Spleen (tissue), 11 donors: ENCODE data around the gene MAEA. TPM values are rescaled to one million over a fixed set of nuclear protein-coding genes. Genes with fewer than 3 reads are reported as not detected.

Experiments
- DNase-seq: peaks from one replicate; pipeline ENCODE4 v3.0.0-alpha.2; 2020
- H3K27ac ChIP-seq, 8 donors: fragments of 200-600 bp; sonication (generic) in 7 of 8; 1 replicate in 4 of 8; 2 replicates in 4 of 8; pipeline versions ENCODE4 v1.5.0 to v1.8.0; 2016 to 2021; ENCODE audit warnings: inconsistent platforms in 4 of 8, mild to moderate bottlenecking in 4 of 8, moderate library complexity in 1 of 8
- H3K27me3 ChIP-seq, 7 donors: fragments of 200-600 bp; sonication (generic) in 6 of 7; replicated peaks in 1 of 7; 1 replicate in 4 of 7; 2 replicates in 3 of 7; pipeline versions ENCODE4 v1.5.0 to v1.8.0; 2016 to 2021; ENCODE audit warnings: inconsistent platforms in 3 of 7, mild to moderate bottlenecking in 1 of 7
- H3K36me3 ChIP-seq, 6 donors: fragments of 200-600 bp; sonication (generic) in 5 of 6; 1 replicate in 4 of 6; 2 replicates in 2 of 6; pipeline versions ENCODE4 v1.5.0 to v1.8.0; 2016 to 2021; ENCODE audit warnings: inconsistent platforms in 2 of 6
- H3K4me1 ChIP-seq, 6 donors: fragments of 200-600 bp; sonication (generic) in 5 of 6; 1 replicate in 3 of 6; 2 replicates in 3 of 6; pipeline versions ENCODE4 v1.5.0 to v1.8.0; 2016 to 2021; ENCODE audit warnings: inconsistent platforms in 3 of 6
- H3K4me3 ChIP-seq, 8 donors: fragments of 200-600 bp; sonication (generic) in 7 of 8; 1 replicate in 4 of 8; 2 replicates in 4 of 8; pipeline versions ENCODE4 v1.5.0 to v1.8.0; 2016 to 2021; ENCODE audit warnings: inconsistent platforms in 4 of 8, mild to moderate bottlenecking in 4 of 8, moderate library complexity in 2 of 8
- H3K9me3 ChIP-seq, 8 donors: fragments of 200-600 bp; sonication (generic) in 7 of 8; 1 replicate in 4 of 8; 2 replicates in 4 of 8; pipeline versions ENCODE4 v1.5.0 to v1.8.0; 2016 to 2021; ENCODE audit warnings: inconsistent platforms in 4 of 8
- POLR2A ChIP-seq, 3 donors: fragments of 450-650 bp; IDR thresholded peaks; one replicate each; pipeline ENCODE4 v1.5.1; 2017; ENCODE audit warnings: antibody characterized with exemption in 3 of 3, mild to moderate bottlenecking in 1 of 3
- POLR2AphosphoS5 ChIP-seq, 3 donors: sonication (generic); formaldehyde crosslinking; IDR thresholded peaks; one replicate each; pipeline ENCODE4 v1.5.1; 2017; ENCODE audit warnings: antibody characterized with exemption in 3 of 3
- whole genome bisulfite sequencing, 5 donors: extraction: QIAGEN DNeasy Blood & Tissue Kit in 3 of 5; methylation state at CpG; one replicate each; pipeline versions ENCODE4 v1.1.5 to v1.1.7; 2013 to 2018; 5-methylcytosine and 5-hydroxymethylcytosine counted together
- intact Hi-C: fragments of 100-400 bp; cut with DNase I; formaldehyde crosslinking; loops from one replicate; pipeline ENCODE4 v1.15.0; 2023; ENCODE audit warnings: low total_unique reads
- polyA plus RNA-seq, 3 donors: library from polyadenylated mRNA; stranded (reverse); fragments of 200-250 nt; gene quantifications; one replicate each; pipeline ENCODE4 v1.2.1, GENCODE V29; 2013
- total RNA-seq, 7 donors: library from RNA; depleted of rRNA in 3 of 7; stranded (reverse); fragments of >200 nt in 3 of 7; fragmentation: NEBNext Ultra II Directional in 4 of 7; extraction: Animal tissue kit (Norgen Biotek cat#: 25700) in 4 of 7; gene quantifications; one replicate each; pipeline versions ENCODE4 v1.1.0 to v1.2.1, GENCODE V29; 2016 to 2021
- TF ChIP-seq, protein P1 (sequence below), 11 experiments: fragments of 200-600 bp in 7 of 11; fragments of 450-650 bp in 4 of 11; sonication (generic) in 4 of 11; IDR thresholded peaks in 8 of 11; conservative IDR thresholded peaks in 3 of 11; 1 replicate in 7 of 11; 2 replicates in 4 of 11; pipeline versions ENCODE4 v1.4.0 to v1.8.0; 2016 to 2021; ENCODE audit warnings: antibody characterized with exemption in 11 of 11, inconsistent platforms in 4 of 11, mild to moderate bottlenecking in 1 of 11
- donor health status: healthy with polysubstance abuse.
- donor health status: DM: no; HTN: no; CAD: no; lungs with moderate emphysema.
- donor health status: DM: no; HTN: no; CAD: no.
- donor health status: Bipolar disorder and iron deficiency.
- donor health status: healthy.
- donor health status: DM: no; HTN: no; CAD: no.
- donor health status: DM: yes; HTN: yes; CAD: no.

Gene MAEA
- total and polyA plus RNA-seq, 10 donors: 46.6 to 112 (median 80.1) TPM

DNA sequence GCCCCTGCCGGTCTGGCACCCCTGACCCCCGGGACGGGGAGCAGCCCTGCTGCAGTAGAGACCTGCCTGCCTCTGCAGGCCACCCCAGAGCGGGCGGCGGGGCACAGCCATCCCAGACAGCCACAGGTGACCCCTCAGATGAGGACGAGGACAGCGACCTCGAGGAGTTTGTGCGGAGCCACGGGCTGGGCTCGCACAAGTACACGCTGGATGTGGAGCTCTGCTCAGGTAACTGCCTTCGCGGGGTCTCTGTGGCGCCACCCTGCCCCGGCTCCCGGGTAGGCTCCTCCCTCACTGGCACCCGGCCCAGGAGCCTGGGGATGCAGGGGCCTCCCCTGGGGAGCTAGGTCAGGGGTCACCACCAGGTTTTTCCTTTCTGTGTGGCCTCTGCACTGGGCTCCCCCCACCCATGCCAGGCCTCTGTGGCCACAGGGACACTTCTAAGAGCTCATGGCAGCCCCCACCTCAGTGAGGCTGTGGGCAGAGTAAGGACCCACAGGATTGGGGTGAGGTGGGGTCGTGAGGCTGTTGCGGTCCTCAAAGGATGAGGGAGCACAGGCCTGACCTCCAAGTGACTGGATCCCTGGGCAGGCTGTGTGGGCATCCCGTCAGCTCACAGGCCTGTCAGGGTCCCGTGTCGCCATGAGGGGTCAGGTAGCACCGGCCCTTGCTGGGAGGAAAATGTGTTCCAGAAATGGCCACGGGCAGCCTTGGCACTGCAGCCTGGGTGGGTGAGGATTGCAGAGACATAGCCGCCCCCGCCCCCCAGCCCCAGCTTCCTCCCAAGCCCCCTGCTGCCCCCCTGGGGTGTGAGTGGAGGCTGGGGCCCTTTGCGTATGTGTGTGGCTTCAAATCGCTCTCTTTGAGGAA, 63.7 kb downstream of the MAEA start:
- no peak for DNase-seq
- intact Hi-C loops: loop anchor here (5.0 kb wide), 1 partner anchor 221 kb away; no protein-coding TSS in a partner anchor
- H3K9me3 ChIP-seq: no peaks in the 10 kb centered on the region
- 91 to 96% (median 93%) methylated on average over 18 to 30 of the region's 30 CpGs for WGBS, 5 donors
- peaks cover 0 to 87% (median 46%) of the 10 kb centered on the region in 6 donors for H3K36me3 ChIP-seq
- H3K27me3 ChIP-seq: no peaks in the 10 kb centered on the region
- no peak overlapping the region for H3K4me3 ChIP-seq
- TF ChIP-seq, protein P1, sequence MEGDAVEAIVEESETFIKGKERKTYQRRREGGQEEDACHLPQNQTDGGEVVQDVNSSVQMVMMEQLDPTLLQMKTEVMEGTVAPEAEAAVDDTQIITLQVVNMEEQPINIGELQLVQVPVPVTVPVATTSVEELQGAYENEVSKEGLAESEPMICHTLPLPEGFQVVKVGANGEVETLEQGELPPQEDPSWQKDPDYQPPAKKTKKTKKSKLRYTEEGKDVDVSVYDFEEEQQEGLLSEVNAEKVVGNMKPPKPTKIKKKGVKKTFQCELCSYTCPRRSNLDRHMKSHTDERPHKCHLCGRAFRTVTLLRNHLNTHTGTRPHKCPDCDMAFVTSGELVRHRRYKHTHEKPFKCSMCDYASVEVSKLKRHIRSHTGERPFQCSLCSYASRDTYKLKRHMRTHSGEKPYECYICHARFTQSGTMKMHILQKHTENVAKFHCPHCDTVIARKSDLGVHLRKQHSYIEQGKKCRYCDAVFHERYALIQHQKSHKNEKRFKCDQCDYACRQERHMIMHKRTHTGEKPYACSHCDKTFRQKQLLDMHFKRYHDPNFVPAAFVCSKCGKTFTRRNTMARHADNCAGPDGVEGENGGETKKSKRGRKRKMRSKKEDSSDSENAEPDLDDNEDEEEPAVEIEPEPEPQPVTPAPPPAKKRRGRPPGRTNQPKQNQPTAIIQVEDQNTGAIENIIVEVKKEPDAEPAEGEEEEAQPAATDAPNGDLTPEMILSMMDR (IDR thresholded peaks at IDR 0.05 in 8 of 11, conservative IDR thresholded peaks at IDR 0.05 in 3 of 11): no peak
- TF ChIP-seq POLR2AphosphoS5 (IDR thresholded peaks at IDR 0.05) (no peak), POLR2A (IDR thresholded peaks at IDR 0.05) (no peak)
- peaks cover 6 to 52% (median 20%) of the 10 kb centered on the region in 6 donors for H3K4me1 ChIP-seq
- H3K27ac ChIP-seq: no peak overlapping the region

DNA sequence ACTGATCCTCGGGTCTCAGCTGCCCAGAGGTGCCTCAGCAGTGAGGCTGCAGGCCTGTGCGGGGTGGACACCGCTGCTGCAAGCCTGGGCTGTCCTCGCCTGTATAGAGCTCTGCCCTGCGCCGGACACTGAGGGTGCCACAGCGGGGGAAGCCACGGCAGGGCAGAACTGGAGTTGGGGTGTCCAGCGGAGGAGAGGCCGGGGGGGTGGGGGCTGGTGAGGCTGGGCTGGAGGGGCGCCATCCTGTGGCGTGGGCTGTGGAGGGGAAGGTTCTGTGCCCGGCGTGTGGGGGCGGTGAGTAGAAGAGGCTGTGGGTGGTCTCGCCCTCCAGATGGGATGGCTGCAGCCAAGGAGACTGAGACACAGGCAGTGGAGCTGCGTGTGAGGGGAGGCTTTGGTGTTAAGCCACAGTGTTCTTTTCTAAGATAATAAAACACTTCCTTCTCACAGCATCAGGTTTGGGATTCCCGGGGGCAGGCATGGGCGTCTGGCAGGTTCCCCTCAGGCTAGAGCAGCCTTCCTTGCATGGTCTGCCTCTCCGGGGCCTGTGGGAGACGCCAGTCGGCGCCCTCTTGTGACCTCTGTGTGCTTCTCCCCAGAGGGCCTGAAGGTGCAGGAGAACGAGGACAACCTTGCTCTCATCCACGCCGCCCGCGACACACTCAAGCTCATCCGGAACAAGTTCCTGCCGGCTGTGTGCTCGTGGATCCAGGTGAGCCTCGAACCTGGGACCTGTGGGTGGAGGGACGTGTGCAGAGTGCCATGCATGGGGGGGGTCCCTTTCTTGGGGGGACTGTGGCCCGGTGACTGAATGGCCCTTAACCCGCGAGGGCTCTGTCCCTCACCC, 64.7 kb downstream of the MAEA start:
- H3K4me1 ChIP-seq: peaks cover 4 to 42% (median 14%) of the 10 kb centered on the region in 6 donors
- intact Hi-C loops: loop anchor here (5.0 kb wide), 1 partner anchor 222 kb away; no protein-coding TSS in a partner anchor
- DNase-seq: no peak
- H3K27ac ChIP-seq: no peak overlapping the region
- 88 to 95% (median 91%) methylated on average over 32 to 36 of the region's 36 CpGs for WGBS, 5 donors
- no peak overlapping the region for H3K4me3 ChIP-seq
- TF ChIP-seq POLR2AphosphoS5 (IDR thresholded peaks at IDR 0.05) (no peak), POLR2A (IDR thresholded peaks at IDR 0.05) (no peak)
- TF ChIP-seq, protein P1 (IDR thresholded peaks at IDR 0.05 in 8 of 11, conservative IDR thresholded peaks at IDR 0.05 in 3 of 11): no peak
- H3K27me3 ChIP-seq: no peaks in the 10 kb centered on the region
- no peaks in the 10 kb centered on the region for H3K9me3 ChIP-seq
- peaks cover 0 to 94% (median 49%) of the 10 kb centered on the region in 6 donors for H3K36me3 ChIP-seq

DNA sequence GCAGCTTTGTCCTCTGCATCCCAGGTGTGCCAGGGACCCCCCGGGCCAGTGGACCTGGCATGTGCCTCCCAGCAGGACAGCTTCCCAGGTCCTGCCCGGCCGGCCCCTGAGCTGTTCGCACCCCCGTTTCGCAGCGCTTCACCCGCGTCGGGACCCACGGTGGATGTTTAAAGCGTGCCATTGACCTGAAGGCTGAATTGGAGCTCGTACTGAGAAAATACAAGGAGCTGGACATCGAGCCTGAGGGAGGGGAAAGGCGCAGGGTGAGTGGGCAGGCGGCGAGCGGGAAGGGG, 65.2 kb downstream of the MAEA start:
- 90 to 98% (median 95%) methylated on average over 17 to 18 of the region's 18 CpGs for WGBS, 5 donors

More for the DNA sequence above, 65.2 kb downstream of the MAEA start:
- no peak overlapping the region for H3K27ac ChIP-seq
- intact Hi-C loops: loop anchor here (5.0 kb wide), 2 partner anchors 223 to 272 kb away; no protein-coding TSS in a partner anchor
- TF ChIP-seq POLR2A (IDR thresholded peaks at IDR 0.05): no peak
- TF ChIP-seq, protein P1 (IDR thresholded peaks at IDR 0.05 in 8 of 11, conservative IDR thresholded peaks at IDR 0.05 in 3 of 11): no peak
- no peak for TF ChIP-seq POLR2AphosphoS5 (IDR thresholded peaks at IDR 0.05)
- no peak for DNase-seq
- H3K9me3 ChIP-seq: no peaks in the 10 kb centered on the region
- peaks cover 0 to 94% (median 47%) of the 10 kb centered on the region in 6 donors for H3K36me3 ChIP-seq
- peaks cover 4 to 41% (median 13%) of the 10 kb centered on the region in 6 donors for H3K4me1 ChIP-seq
- H3K27me3 ChIP-seq: no peaks in the 10 kb centered on the region
- H3K4me3 ChIP-seq: no peak overlapping the region
